C1 segment of cervical spinal cord (tissue), 14 donors: Measurements from ENCODE around the gene WNT2B.

ENCODE experiments used
- DNase-seq, 14 donors: peaks; one replicate each; lab custom pipeline; 2025; lab: John Stamatoyannopoulos, UW

Gene WNT2B

GRCh38 chr1:112575154-112575804, 66.5 kb downstream of the WNT2B start:
- DNase-seq: no peak

DNA sequence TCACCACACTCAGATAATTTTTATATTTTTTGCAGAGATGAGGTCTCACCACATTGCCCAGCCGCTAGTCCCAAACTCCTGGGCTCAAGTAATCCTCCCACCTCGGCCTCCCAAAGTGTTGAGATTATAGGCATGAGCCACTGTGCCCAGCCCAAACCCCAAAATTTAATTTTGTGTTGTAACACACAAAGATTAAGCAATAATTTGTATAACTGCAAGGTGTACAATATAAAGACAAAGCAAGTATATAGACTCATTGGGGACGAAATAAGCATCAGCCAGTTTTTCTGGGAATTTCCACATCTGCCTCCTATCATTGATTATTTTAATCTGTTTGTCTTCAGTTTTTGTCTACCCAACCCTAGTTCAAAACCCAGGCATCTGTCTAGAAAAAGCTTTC, 67.5 kb downstream of the WNT2B start:
- DNase-seq: no peak
